Endothelial cell of umbilical vein (primary cell): ENCODE results near the gene TMED7. TPM values are rescaled to one million over a fixed set of nuclear protein-coding genes. Genes with fewer than 3 reads are reported as not detected.

Source experiments
- BruUV-seq: library from RNA; stranded (reverse); fragments of 400-500 nt; replicated peaks from 2 replicates; lab custom pipeline; 2021; lab: Mats Ljungman, UMichigan
- CTCF ChIA-PET: fragments of 300-600, 350-600 bp; sonication (Branson Sonifier 250); formaldehyde crosslinking; loops from one replicate; lab custom pipeline; 2021; ENCODE audit warnings: antibody characterized with exemption, inconsistent platforms; lab: Charles Lee
- POLR2A ChIA-PET: fragments of 300-600, 350-600 bp; sonication (Branson Sonifier 250); formaldehyde crosslinking; loops from one replicate; lab custom pipeline; 2021; ENCODE audit warnings: antibody characterized with exemption, inconsistent platforms; lab: Charles Lee
- DNase-seq: peaks from one replicate; pipeline ENCODE4 v3.0.0-alpha.2; 2011; ENCODE audit warnings: low read depth, low spot score
- FAIRE-seq: peaks from 2 replicates; lab custom pipeline; 2011; peaks lifted over from hg19 to GRCh38; lab: Jason Lieb, UNC
- H2AFZ ChIP-seq: 2 replicates; pipeline ENCODE4 v1.6.0; 2012; ENCODE audit warnings: low read depth, low read length, control low read depth, inconsistent platforms
- H3K27ac ChIP-seq: 2 replicates; pipeline ENCODE4 v1.5.1; 2011; ENCODE audit warnings: low read depth, mild to moderate bottlenecking, control low read depth, low read length, moderate library complexity; ENCODE audit not compliant: insufficient read depth
- H3K27me3 ChIP-seq, 2 experiments: 2 replicates each; pipeline versions ENCODE4 v1.6.0 to v1.6.1; 2011; ENCODE audit warnings: low read length in 2 of 2, mixed read lengths in 1 of 2; ENCODE audit not compliant: control insufficient read depth in 2 of 2, insufficient read depth in 2 of 2
- H3K36me3 ChIP-seq, 2 experiments: 2 replicates in 1 of 2; 3 replicates in 1 of 2; pipeline ENCODE4 v1.5.1; 2011; ENCODE audit warnings: low read length in 2 of 2, mild to moderate bottlenecking in 1 of 2, moderate library complexity in 1 of 2; ENCODE audit not compliant: control insufficient read depth in 2 of 2, insufficient read depth in 2 of 2; ENCODE audit errors: extremely low read depth in 1 of 2
- H3K4me1 ChIP-seq: 3 replicates; pipeline ENCODE4 v1.5.1; 2011; ENCODE audit warnings: mild to moderate bottlenecking, low read length; ENCODE audit not compliant: control insufficient read depth, insufficient read depth; ENCODE audit errors: extremely low read depth
- H3K4me2 ChIP-seq: 2 replicates; pipeline ENCODE4 v1.6.1; 2011; ENCODE audit warnings: low read length, control low read depth, mixed read lengths; ENCODE audit not compliant: insufficient read depth
- H3K4me3 ChIP-seq, 3 experiments: fragments of 200-600 bp in 1 of 3; sonication (generic), shearing (Covaris generic) in 1 of 3; replicated peaks in 1 of 3; 2 replicates each; pipeline ENCODE4 v1.5.1; 2011 to 2016; ENCODE audit warnings: control low read depth in 3 of 3, low read length in 3 of 3, mild to moderate bottlenecking in 2 of 3, inconsistent platforms in 1 of 3, low read depth in 1 of 3, moderate library complexity in 1 of 3; ENCODE audit not compliant: insufficient read depth in 1 of 3
- H3K79me2 ChIP-seq: 2 replicates; pipeline ENCODE4 v1.6.0; 2012; ENCODE audit warnings: low read length, inconsistent platforms; ENCODE audit not compliant: control insufficient read depth, insufficient read depth
- H3K9ac ChIP-seq: replicated peaks from 2 replicates; pipeline ENCODE3; 2011; ENCODE audit warnings: low read length, control low read depth; ENCODE audit not compliant: insufficient read depth; ENCODE audit errors: extremely low read depth
- H3K9me1 ChIP-seq: replicated peaks from 3 replicates; pipeline ENCODE4 v1.6.0; 2011; ENCODE audit warnings: mild to moderate bottlenecking, low read length; ENCODE audit not compliant: control insufficient read depth, insufficient read depth; ENCODE audit errors: extremely low read depth
- H3K9me3 ChIP-seq: replicated peaks from 2 replicates; pipeline ENCODE4 v1.5.1; 2012; ENCODE audit warnings: low read length, inconsistent platforms; ENCODE audit not compliant: control insufficient read depth, insufficient read depth
- H4K20me1 ChIP-seq: replicated peaks from 2 replicates; pipeline ENCODE3; 2011; ENCODE audit warnings: mild to moderate bottlenecking, low read length; ENCODE audit not compliant: control insufficient read depth, insufficient read depth; ENCODE audit errors: extremely low read depth
- EZH2 ChIP-seq: IDR thresholded peaks from 2 replicates; pipeline ENCODE4 v1.6.1; 2012; ENCODE audit warnings: borderline replicate concordance, low read depth, mild to moderate bottlenecking, moderate library complexity, low read length, inconsistent platforms; ENCODE audit not compliant: severe bottlenecking
- FOS ChIP-seq: IDR thresholded peaks from 2 replicates; pipeline ENCODE4 v1.6.1; 2011; ENCODE audit warnings: mild to moderate bottlenecking, low read length, moderate library complexity, borderline replicate concordance; ENCODE audit not compliant: insufficient read depth
- GATA2 ChIP-seq: IDR thresholded peaks from 2 replicates; pipeline ENCODE4 v1.7.0; 2011; ENCODE audit warnings: low read depth, mild to moderate bottlenecking, moderate library complexity, mixed read lengths, low read length; ENCODE audit not compliant: insufficient read length, insufficient read depth
- JUN ChIP-seq: IDR thresholded peaks from 2 replicates; pipeline ENCODE4 v1.6.1; 2011; ENCODE audit warnings: borderline replicate concordance, low read depth; ENCODE audit not compliant: insufficient read length, insufficient read depth
- MYC ChIP-seq: IDR thresholded peaks from one replicate; pipeline ENCODE4 v1.6.1; 2011; ENCODE audit warnings: mild to moderate bottlenecking, low read depth, low read length
- POLR2A ChIP-seq: IDR thresholded peaks from 2 replicates; pipeline ENCODE4 v1.6.1; 2012; ENCODE audit warnings: low read depth, mild to moderate bottlenecking, control low read depth, low read length
- POLR2AphosphoS5 ChIP-seq: IDR thresholded peaks from 2 replicates; pipeline ENCODE4 v1.6.1; 2012; ENCODE audit warnings: low read depth, mild to moderate bottlenecking, control low read depth, low read length, moderate library complexity; ENCODE audit not compliant: insufficient read depth
- dilution Hi-C: fragments of 300-500 bp; cut with MboI; formaldehyde crosslinking; loops from one replicate; pipeline ENCODE4 v1.15.0; 2019; ENCODE audit warnings: low sequenced_read_pairs; ENCODE audit not compliant: extremely low pct_ligation_motif_present
- intact Hi-C: fragments of 100-400 bp; cut with micrococcal nuclease; formaldehyde crosslinking; loops from one replicate; pipeline ENCODE4 v1.10.0; 2022
- polyA plus RNA-seq, 4 experiments: library from polyadenylated mRNA; depleted of rRNA in 3 of 4; stranded (reverse) in 3 of 4; unstranded in 1 of 4; fragments of >200 nt; gene quantifications; 2 replicates each; pipeline versions ENCODE4 v1.2.1 to v1.2.3, GENCODE V29; 2011 to 2012; ENCODE audit warnings: missing spikeins in 1 of 4
- total RNA-seq: library from RNA; stranded (reverse); gene quantifications from 2 replicates; pipeline ENCODE4 v1.2.3, GENCODE V29; 2021
- TF ChIP-seq, protein P1 (sequence below), 2 donors: IDR thresholded peaks; 1 replicate in 1 of 2; 2 replicates in 1 of 2; pipeline ENCODE4 v1.5.1; 2011; ENCODE audit warnings: low read length in 2 of 2, mild to moderate bottlenecking in 2 of 2, moderate library complexity in 2 of 2, control low read depth in 1 of 2, inconsistent platforms in 1 of 2, low read depth in 1 of 2; ENCODE audit not compliant: insufficient read depth in 1 of 2; ENCODE audit errors: extremely low read depth in 1 of 2
- TF ChIP-seq, protein P2 (sequence below): IDR thresholded peaks from 2 replicates; pipeline ENCODE4 v1.6.1; 2011; ENCODE audit not compliant: insufficient read depth, insufficient read length

TMED7 gene
- total and polyA plus RNA-seq, 2 donors (not counting 3 experiments of a cell fraction or from before 2014, with no cell fraction given), result 57.6 to 101 TPM

GRCh38 chr5:115616892-115617291 is 8.9 kb downstream of the TMED7 start:
- TF ChIP-seq MYC, result no peak
- TF ChIP-seq, protein P1, sequence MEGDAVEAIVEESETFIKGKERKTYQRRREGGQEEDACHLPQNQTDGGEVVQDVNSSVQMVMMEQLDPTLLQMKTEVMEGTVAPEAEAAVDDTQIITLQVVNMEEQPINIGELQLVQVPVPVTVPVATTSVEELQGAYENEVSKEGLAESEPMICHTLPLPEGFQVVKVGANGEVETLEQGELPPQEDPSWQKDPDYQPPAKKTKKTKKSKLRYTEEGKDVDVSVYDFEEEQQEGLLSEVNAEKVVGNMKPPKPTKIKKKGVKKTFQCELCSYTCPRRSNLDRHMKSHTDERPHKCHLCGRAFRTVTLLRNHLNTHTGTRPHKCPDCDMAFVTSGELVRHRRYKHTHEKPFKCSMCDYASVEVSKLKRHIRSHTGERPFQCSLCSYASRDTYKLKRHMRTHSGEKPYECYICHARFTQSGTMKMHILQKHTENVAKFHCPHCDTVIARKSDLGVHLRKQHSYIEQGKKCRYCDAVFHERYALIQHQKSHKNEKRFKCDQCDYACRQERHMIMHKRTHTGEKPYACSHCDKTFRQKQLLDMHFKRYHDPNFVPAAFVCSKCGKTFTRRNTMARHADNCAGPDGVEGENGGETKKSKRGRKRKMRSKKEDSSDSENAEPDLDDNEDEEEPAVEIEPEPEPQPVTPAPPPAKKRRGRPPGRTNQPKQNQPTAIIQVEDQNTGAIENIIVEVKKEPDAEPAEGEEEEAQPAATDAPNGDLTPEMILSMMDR (IDR thresholded peaks at IDR 0.05; ENCODE audit: extremely low read depth in 1 of 2, insufficient read depth in 1 of 2, low read depth in 1 of 2, low read length in 2 of 2), result no peak
- TF ChIP-seq FOS, result no peak
- TF ChIP-seq POLR2AphosphoS5, result no peak
- no peak for TF ChIP-seq JUN
- no peak for TF ChIP-seq POLR2A
- no peak for TF ChIP-seq EZH2
- TF ChIP-seq, protein P2, sequence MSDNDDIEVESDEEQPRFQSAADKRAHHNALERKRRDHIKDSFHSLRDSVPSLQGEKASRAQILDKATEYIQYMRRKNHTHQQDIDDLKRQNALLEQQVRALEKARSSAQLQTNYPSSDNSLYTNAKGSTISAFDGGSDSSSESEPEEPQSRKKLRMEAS, result no peak
- no peak for TF ChIP-seq GATA2
- H3K4me1 ChIP-seq, result peaks cover 1% of the 10 kb centered on the region
- peaks cover 35% of the 10 kb centered on the region for H3K79me2 ChIP-seq
- H3K9me3 ChIP-seq, result no peaks in the 10 kb centered on the region
- H4K20me1 ChIP-seq, result no peaks in the 10 kb centered on the region
- no peak overlapping the region for H2AFZ ChIP-seq
- peaks cover 2% of the 10 kb centered on the region for H3K9me1 ChIP-seq
- dilution Hi-C loops, result no loop called here
- ChIA-PET CTCF (interaction anchor here (2.5 to 4.1 kb wide), 2 partner anchors 8 to 17 kb away, joined by 7 to 18 read pairs; partner anchors contain the start of gene TMED7), POLR2A (no interaction called here)
- no peak overlapping the region for H3K27ac ChIP-seq
- no peak for DNase-seq
- intact Hi-C loops, result no loop called here
- H3K9ac ChIP-seq, result no peak overlapping the region
- no peak overlapping the region for H3K4me2 ChIP-seq
- BruUV-seq, result no TSS peak
- no peak for FAIRE-seq
- peaks cover 6 to 24% of the 10 kb centered on the region in 2 experiments for H3K36me3 ChIP-seq
- no peak overlapping the region for H3K4me3 ChIP-seq
- no peaks in the 10 kb centered on the region for H3K27me3 ChIP-seq
